Calu3 (cell line): ENCODE results near the gene PPP1R14C. TPM values are rescaled to one million over a fixed set of nuclear protein-coding genes. Genes with fewer than 3 reads are reported as not detected.

Source experiments
- BruUV-seq: library from RNA; stranded (reverse); fragments of 400-500 nt; replicated peaks from 2 replicates; lab custom pipeline; 2021; lab: Mats Ljungman, UMichigan
- CTCF ChIA-PET: fragments of 300-600 bp; sonication (Branson Sonifier 250); formaldehyde crosslinking; loops from one replicate; lab custom pipeline; 2022; ENCODE audit warnings: antibody characterized with exemption; lab: Charles Lee
- DNase-seq: peaks from one replicate; pipeline ENCODE4 v3.0.0; 2022
- H3K27ac Mint-ChIP-seq: one replicate; pipeline ENCODE4 v1.8.0; 2022; ENCODE audit warnings: mixed read lengths; ENCODE audit not compliant: unreplicated experiment
- H3K27me3 Mint-ChIP-seq: one replicate; pipeline ENCODE4 v1.8.0; 2022; ENCODE audit warnings: mixed read lengths; ENCODE audit not compliant: unreplicated experiment
- H3K36me3 Mint-ChIP-seq: one replicate; pipeline ENCODE4 v1.8.0; 2022; ENCODE audit warnings: mild to moderate bottlenecking, moderate library complexity, mixed read lengths; ENCODE audit not compliant: insufficient read depth, unreplicated experiment
- H3K4me1 Mint-ChIP-seq: one replicate; pipeline ENCODE4 v1.8.0; 2022; ENCODE audit warnings: mild to moderate bottlenecking, low read depth, mixed read lengths; ENCODE audit not compliant: unreplicated experiment
- H3K4me3 Mint-ChIP-seq: one replicate; pipeline ENCODE4 v1.8.0; 2022; ENCODE audit warnings: mild to moderate bottlenecking, low read depth, moderate library complexity, mixed read lengths; ENCODE audit not compliant: unreplicated experiment
- H3K9me3 Mint-ChIP-seq: one replicate; pipeline ENCODE4 v1.8.0; 2022; ENCODE audit warnings: low read depth, mixed read lengths; ENCODE audit not compliant: unreplicated experiment
- CTCF ChIP-seq: fragments of 200-600 bp; IDR thresholded peaks from one replicate; pipeline ENCODE4 v1.8.0; 2022; ENCODE audit warnings: antibody characterized with exemption; ENCODE audit not compliant: unreplicated experiment
- intact Hi-C: fragments of 100-400 bp; cut with micrococcal nuclease; formaldehyde crosslinking; loops from one replicate; pipeline ENCODE4 v1.10.0; 2022; ENCODE audit not compliant: unreplicated experiment
- total RNA-seq: library from RNA; stranded (reverse); gene quantifications from 2 replicates; pipeline ENCODE4 v1.2.3, GENCODE V29; 2022

Gene PPP1R14C
- total RNA-seq, 1 experiment from 2014 or later: 3.6 TPM

- H3K4me3 Mint-ChIP-seq: peak overlapping the region; percentile 69
- H3K27ac Mint-ChIP-seq: no peak overlapping the region
- peaks cover 20% of the 10 kb centered on the region for H3K4me1 Mint-ChIP-seq
- BruUV-seq: no TSS peak
- H3K27me3 Mint-ChIP-seq: peaks cover 6% of the 10 kb centered on the region
- H3K9me3 Mint-ChIP-seq: no peaks in the 10 kb centered on the region
- CTCF ChIA-PET: no interaction called here
- intact Hi-C loops: no loop called here
- H3K36me3 Mint-ChIP-seq: peaks cover 19% of the 10 kb centered on the region
- no peak for TF ChIP-seq CTCF
- peak; percentile 32 for DNase-seq
Observed at GRCh38 chr6:150143516-150144293, 861 bp downstream of the PPP1R14C start.

GRCh38 chr6:150144294-150144868 is 1.5 kb downstream of the PPP1R14C start:
- TSS peak; percentile 45 for BruUV-seq
- H3K27ac Mint-ChIP-seq: no peak overlapping the region
- peak overlapping the region; percentile 69 for H3K4me3 Mint-ChIP-seq
- no peaks in the 10 kb centered on the region for H3K27me3 Mint-ChIP-seq
- peaks cover 20% of the 10 kb centered on the region for H3K4me1 Mint-ChIP-seq
- TF ChIP-seq CTCF: no peak
- peaks cover 19% of the 10 kb centered on the region for H3K36me3 Mint-ChIP-seq
- H3K9me3 Mint-ChIP-seq: no peaks in the 10 kb centered on the region
- intact Hi-C loops: no loop called here
- no peak for DNase-seq
- CTCF ChIA-PET: interaction anchor here (1.3 kb wide), 1 partner anchor 251 kb away, joined by 4 read pairs; no protein-coding TSS in a partner anchor

GRCh38 chr6:150145427-150145826 is 2.6 kb downstream of the PPP1R14C start:
- intact Hi-C loops: no loop called here
- no TSS peak for BruUV-seq

GRCh38 chr6:150145830-150146229 is 3.0 kb downstream of the PPP1R14C start:
- Mint-ChIP-seq H3K4me3 (no peak overlapping the region), H3K27me3 (peaks cover 10% of the 10 kb centered on the region)

More at GRCh38 chr6:150145427-150145826, 2.6 kb downstream of the PPP1R14C start:
- no peak for TF ChIP-seq CTCF
- Mint-ChIP-seq H3K4me1 (peaks cover 23% of the 10 kb centered on the region), H3K27me3 (peaks cover 6% of the 10 kb centered on the region), H3K36me3 (peaks cover 19% of the 10 kb centered on the region), H3K9me3 (no peaks in the 10 kb centered on the region), H3K27ac (no peak overlapping the region), H3K4me3 (no peak overlapping the region)
- CTCF ChIA-PET: interaction anchor here (1.3 kb wide), 1 partner anchor 250 kb away, joined by 4 read pairs; no protein-coding TSS in a partner anchor
- no peak for DNase-seq

More at GRCh38 chr6:150145830-150146229, 3.0 kb downstream of the PPP1R14C start:
- Mint-ChIP-seq H3K27ac (no peak overlapping the region), H3K36me3 (peaks cover 19% of the 10 kb centered on the region), H3K9me3 (no peaks in the 10 kb centered on the region), H3K4me1 (peaks cover 27% of the 10 kb centered on the region)
- no peak for DNase-seq
- CTCF ChIA-PET: no interaction called here
- TF ChIP-seq CTCF: no peak
- BruUV-seq: no TSS peak
- intact Hi-C loops: no loop called here
